Stomach smooth muscle (tissue), 2 donors: ENCODE measurements around the gene MGAT4A.

ENCODE experiments used
- H3K27ac ChIP-seq: one replicate; pipeline ENCODE4 v1.7.0; 2013; ENCODE audit warnings: mild to moderate bottlenecking, low read length, inconsistent platforms
- H3K27me3 ChIP-seq, 2 donors: one replicate each; pipeline ENCODE4 v1.7.0; 2013; ENCODE audit warnings: low read length in 2 of 2; ENCODE audit not compliant: insufficient read depth in 2 of 2, control insufficient read depth in 1 of 2
- H3K36me3 ChIP-seq, 2 donors: one replicate each; pipeline ENCODE4 v1.7.0; 2013; ENCODE audit warnings: low read length in 2 of 2; ENCODE audit not compliant: control insufficient read depth in 2 of 2, insufficient read depth in 2 of 2
- H3K4me1 ChIP-seq: one replicate; pipeline ENCODE4 v1.7.0; 2013; ENCODE audit warnings: low read length; ENCODE audit not compliant: control insufficient read depth, insufficient read depth
- H3K4me3 ChIP-seq, 2 donors: one replicate each; pipeline ENCODE4 v1.7.0; 2013; ENCODE audit warnings: low read length in 2 of 2
- H3K9ac ChIP-seq, 2 donors: one replicate each; pipeline ENCODE4 v1.7.0; 2013; ENCODE audit warnings: low read length in 2 of 2, mild to moderate bottlenecking in 1 of 2
- H3K9me3 ChIP-seq, 2 donors: one replicate each; pipeline ENCODE4 v1.7.0; 2013; ENCODE audit warnings: low read length in 2 of 2; ENCODE audit not compliant: control insufficient read depth in 2 of 2
- donor health status: healthy.
- donor health status: Pancreatic carcinoma.

The MGAT4A gene

DNA sequence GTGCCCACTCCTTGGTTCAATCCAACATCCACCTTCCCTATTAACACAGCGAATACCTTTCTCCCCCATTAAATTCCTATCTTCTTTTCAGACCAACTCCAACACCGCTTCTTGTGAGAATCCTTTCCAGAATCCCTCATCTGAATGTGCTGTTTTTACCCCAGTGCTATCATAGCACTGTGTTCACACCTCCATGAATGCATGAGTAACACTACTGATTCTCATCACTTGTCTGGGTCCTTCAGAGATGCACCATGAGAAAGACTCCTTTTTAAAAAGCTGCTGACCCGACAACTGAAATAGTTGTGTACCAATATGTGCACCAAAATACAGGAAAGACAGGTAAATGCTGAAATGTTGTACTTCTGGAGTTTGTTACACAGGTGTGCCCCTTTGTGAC is 18.8 kb downstream of the MGAT4A start:
- Histone ChIP-seq H3K4me3 (no peak overlapping the region), H3K9me3 (no peaks in the 10 kb centered on the region), H3K36me3 (no peaks in the 10 kb centered on the region), H3K4me1 (peaks cover 8% of the 10 kb centered on the region), H3K27ac (no peak overlapping the region), H3K9ac (no peak overlapping the region), H3K27me3 (no peaks in the 10 kb centered on the region)

DNA sequence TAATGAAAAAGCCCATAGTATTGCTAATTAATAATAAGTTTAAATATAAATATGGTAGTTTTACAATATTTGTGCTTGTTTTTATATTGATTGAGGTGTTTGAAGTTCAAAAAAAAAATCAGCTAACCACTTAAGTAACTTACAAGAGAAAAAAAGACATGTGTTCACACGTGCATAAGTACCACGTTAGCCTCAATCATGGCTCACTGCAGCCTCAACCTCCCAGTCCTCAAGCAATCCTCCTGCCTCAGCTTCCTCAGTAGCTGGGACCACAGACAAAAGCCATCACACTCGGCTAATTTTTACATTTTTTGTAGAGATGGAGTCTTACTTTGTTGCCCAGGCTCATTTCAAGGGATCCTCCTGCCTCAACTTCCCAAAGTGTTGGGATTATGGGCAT is 19.4 kb downstream of the MGAT4A start:
- Histone ChIP-seq H3K27me3 (no peaks in the 10 kb centered on the region), H3K27ac (no peak overlapping the region), H3K4me1 (peaks cover 8% of the 10 kb centered on the region), H3K36me3 (no peaks in the 10 kb centered on the region), H3K9ac (no peak overlapping the region), H3K4me3 (no peak overlapping the region), H3K9me3 (no peaks in the 10 kb centered on the region)

DNA sequence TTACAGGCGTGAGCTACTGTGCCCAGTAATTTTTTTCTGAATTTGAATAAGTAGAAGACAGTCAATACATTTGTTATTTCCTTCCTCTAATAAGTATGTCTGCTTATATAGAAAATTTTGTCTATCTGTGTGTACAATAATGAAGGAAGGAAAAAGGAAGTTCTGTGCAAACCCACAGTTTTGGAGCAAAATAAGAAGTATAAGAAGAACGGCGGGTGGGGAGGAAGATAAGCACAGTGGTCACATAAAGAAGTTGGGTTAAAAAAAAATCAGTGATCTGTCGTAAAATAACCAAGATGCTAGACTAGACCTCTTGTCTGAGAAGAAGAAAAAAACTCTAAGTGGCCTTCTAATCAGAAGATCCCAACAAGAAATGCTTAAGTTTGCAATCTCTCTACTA is 20.2 kb downstream of the MGAT4A start:
- Histone ChIP-seq H3K4me3 (no peak overlapping the region), H3K27ac (no peak overlapping the region)

DNA sequence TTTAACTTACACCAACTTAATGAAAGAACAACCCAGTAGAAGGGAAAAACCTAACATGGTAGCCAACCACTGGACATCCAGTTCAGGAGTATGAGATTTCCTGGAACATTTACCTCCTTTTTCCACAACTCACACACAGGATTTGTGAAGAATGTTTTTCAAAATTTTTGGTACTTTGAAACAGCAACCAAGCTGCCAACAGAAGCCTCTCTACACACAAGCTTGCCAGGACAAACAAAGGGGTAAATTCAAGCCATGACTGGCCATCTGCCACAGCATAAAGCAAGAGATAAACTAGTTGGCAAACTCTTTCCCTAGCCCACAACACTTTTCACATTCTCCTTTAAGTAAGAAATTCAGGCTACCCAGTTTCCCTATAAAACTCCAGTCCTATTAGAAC is 21.4 kb downstream of the MGAT4A start:
- Histone ChIP-seq H3K36me3 (no peaks in the 10 kb centered on the region), H3K27me3 (no peaks in the 10 kb centered on the region), H3K27ac (no peak overlapping the region), H3K4me1 (peaks cover 15% of the 10 kb centered on the region), H3K4me3 (no peak overlapping the region), H3K9ac (no peak overlapping the region), H3K9me3 (no peaks in the 10 kb centered on the region)

More for the DNA sequence above, 20.2 kb downstream of the MGAT4A start:
- Histone ChIP-seq H3K9me3 (no peaks in the 10 kb centered on the region), H3K9ac (no peak overlapping the region), H3K27me3 (no peaks in the 10 kb centered on the region), H3K4me1 (peaks cover 8% of the 10 kb centered on the region), H3K36me3 (no peaks in the 10 kb centered on the region)

DNA sequence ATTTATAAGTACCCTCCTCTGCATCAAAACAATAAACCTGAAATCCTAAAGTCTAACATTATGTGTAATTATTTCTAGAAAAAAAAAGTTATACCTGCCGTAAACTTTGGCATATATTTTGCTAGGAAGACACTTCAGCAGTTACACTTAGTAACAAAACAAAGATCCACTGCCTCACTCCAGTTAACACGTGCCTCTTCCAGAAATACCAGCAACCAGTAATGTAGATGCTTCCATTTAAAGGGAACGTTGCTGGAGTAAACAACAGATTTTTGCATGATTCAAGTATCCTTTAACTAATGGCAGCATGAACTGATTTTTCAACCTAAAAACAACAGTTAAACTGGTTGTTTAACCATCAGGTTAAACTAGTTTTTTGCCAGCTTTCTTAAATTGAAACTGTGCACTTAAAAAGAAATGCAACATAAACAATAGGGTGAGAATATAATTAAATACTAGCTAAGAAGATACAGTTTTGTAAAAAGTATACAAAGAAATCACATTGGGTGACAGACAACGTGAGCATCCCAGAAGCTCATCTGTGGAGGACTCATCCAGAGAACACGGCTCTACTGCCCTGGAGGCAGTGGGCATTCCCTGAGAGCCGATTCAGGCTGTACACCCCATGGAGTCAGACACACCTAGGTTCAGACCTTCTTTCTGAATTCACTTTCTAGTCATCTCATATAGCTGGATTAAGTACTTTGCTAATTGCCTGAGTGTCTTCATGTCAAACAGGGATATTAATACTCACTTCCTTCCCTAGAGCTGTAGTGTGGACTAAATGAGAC is 22.3 kb downstream of the MGAT4A start:
- H3K9ac ChIP-seq = no peak overlapping the region
- no peaks in the 10 kb centered on the region for H3K9me3 ChIP-seq
- peak overlapping the region in 1 of 2 donors; percentile 26 for H3K4me3 ChIP-seq
- no peaks in the 10 kb centered on the region for H3K27me3 ChIP-seq
- no peaks in the 10 kb centered on the region for H3K36me3 ChIP-seq
- H3K27ac ChIP-seq = no peak overlapping the region
- peaks cover 23% of the 10 kb centered on the region for H3K4me1 ChIP-seq

DNA sequence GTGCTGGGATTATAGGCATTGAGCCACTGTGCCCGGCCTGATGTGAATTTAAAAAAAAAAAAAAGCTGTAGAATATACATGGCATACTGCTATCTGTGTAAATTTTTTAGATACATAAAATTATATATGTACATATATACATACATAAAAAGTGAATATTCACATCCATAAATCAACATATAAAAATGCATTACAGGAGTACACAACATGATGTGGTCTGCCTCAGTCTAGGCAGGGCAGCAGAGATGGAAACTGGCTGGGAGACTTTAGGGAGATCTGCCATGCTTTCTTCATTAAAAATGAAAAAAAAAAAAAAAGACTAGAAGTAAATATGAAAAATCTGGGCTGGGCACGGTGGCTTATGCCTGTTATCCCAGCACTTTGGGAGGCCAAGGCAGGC is 24.3 kb downstream of the MGAT4A start:
- Histone ChIP-seq H3K36me3 (no peaks in the 10 kb centered on the region), H3K9ac (no peak overlapping the region), H3K4me3 (no peak overlapping the region), H3K27me3 (no peaks in the 10 kb centered on the region), H3K27ac (no peak overlapping the region), H3K9me3 (no peaks in the 10 kb centered on the region), H3K4me1 (peaks cover 38% of the 10 kb centered on the region)

DNA sequence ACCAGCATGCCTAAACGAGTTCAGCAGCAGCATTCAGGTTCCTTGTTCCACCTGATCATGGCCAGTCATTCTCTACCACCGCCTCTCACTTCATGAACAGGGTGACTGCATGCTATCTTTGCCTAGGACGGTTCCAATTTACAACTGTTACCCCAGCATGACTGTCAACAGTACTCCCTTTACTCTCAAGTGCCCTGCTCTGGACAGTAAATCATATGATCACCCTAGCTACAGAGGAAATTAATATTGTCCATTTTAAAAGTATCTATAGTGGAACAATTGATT is 25.7 kb downstream of the MGAT4A start:
- Histone ChIP-seq H3K4me1 (peaks cover 42% of the 10 kb centered on the region), H3K9ac (no peak overlapping the region), H3K27ac (no peak overlapping the region)

DNA sequence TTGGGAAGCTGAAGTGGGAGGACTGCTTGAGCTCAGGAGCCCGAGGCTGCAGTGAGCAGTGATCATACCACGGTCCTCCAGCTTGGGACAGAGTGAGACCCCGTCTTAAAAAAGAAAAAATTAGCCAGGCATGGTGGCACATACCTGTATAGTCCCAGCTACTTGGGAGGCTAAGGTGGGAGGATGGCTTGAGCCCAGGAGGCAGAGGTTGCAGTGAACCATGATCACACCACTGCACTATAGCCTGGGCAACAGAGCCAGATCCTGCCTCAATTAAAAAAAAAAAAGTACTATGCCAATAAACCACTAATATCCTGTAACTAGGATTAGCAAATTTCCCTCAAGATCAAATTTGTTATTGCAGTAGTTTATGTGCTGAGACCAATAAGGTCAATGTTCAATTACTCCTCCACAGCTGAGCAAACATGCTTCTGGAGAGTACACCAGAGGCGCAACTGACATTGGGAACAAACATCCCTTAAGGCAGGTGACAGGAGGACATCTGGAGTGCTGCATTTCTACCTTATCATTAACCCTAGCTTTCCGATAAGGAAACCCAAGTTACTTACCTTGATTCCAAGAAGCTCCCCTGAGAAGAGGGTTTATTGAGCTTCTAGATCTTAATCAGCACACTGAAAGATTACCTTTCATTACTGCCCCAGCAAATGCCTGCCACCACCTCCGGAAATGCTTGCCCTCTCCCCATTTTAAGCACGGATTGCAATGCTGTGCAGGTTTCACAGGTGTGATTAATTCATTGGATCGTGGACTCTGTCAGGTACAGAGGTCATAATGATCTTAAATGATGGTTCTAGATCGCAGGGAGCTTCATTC is 26.2 kb downstream of the MGAT4A start:
- no peak overlapping the region for H3K27ac ChIP-seq
- H3K36me3 ChIP-seq = no peaks in the 10 kb centered on the region
- H3K4me3 ChIP-seq = no peak overlapping the region

More for the DNA sequence above, 25.7 kb downstream of the MGAT4A start:
- Histone ChIP-seq H3K9me3 (no peaks in the 10 kb centered on the region), H3K27me3 (no peaks in the 10 kb centered on the region), H3K36me3 (no peaks in the 10 kb centered on the region), H3K4me3 (no peak overlapping the region)

DNA sequence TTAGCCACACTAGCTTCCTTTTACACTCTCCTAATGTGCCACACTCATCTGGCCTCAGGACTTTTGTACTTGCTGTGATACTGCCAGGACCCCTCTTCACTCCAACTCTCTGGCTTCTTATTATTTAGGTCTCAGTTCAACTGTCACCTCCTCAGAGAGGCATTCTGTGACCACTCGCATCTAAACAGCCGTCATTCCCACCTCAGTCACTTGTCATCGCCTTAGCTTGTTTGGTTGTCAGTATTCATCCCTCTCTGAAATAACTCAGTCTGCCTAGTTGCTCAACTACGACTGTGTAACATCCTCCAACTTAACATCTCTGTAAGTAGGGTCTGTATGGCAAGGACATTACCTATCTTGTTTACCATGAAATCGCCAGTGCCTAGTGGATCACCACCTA is 27.2 kb downstream of the MGAT4A start:
- H3K9ac ChIP-seq = peak overlapping the region; percentile 47 to 52
- no peaks in the 10 kb centered on the region for H3K36me3 ChIP-seq
- H3K27me3 ChIP-seq = no peaks in the 10 kb centered on the region
- H3K27ac ChIP-seq = peak overlapping the region; percentile 53
- H3K4me1 ChIP-seq = peaks cover 39% of the 10 kb centered on the region
- no peaks in the 10 kb centered on the region for H3K9me3 ChIP-seq
- peak overlapping the region in 1 of 2 donors; percentile 59 for H3K4me3 ChIP-seq

More for the DNA sequence above, 26.2 kb downstream of the MGAT4A start:
- Histone ChIP-seq H3K4me1 (peaks cover 42% of the 10 kb centered on the region), H3K27me3 (no peaks in the 10 kb centered on the region), H3K9me3 (no peaks in the 10 kb centered on the region), H3K9ac (no peak overlapping the region)

DNA sequence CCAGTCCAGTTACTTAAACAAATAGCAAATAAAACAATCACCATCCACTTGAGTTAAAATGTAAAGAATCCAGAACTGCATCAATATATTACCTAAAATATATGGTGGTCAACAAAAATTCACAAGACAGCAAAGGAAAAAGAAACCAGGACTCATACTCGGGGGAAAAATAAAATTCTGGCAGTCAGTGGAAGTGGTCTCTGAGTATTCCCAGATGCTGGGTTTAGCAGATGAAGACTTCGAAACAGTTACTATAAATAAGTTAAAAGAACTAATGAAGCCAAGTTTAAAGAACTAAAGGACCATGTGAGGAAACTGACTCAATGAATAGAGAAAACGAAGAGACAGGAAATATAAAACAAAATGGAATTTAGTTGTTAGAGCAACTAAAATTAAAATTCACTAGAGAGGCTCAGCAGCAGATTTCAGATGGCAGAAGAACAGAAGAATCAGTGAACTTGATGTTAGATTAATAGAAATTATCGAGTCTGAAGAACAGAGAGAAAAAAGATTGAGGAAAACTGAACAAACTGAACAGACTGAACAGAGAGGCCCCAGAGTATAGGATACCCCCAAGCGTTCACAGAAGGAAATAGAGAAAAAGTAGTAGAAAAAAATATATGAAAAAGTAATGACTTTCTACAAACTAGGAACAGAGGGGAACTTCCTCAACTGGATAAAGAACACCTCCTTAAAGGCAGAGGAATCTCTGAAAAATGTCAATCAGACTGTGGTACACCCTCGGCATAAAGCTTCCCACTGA is 27.9 kb downstream of the MGAT4A start:
- no peaks in the 10 kb centered on the region for H3K36me3 ChIP-seq
- H3K4me3 ChIP-seq = peak overlapping the region; percentile 51 to 59
- H3K9ac ChIP-seq = peak overlapping the region; percentile 47 to 52
- H3K4me1 ChIP-seq = peaks cover 38% of the 10 kb centered on the region
- H3K9me3 ChIP-seq = no peaks in the 10 kb centered on the region
- H3K27ac ChIP-seq = peak overlapping the region; percentile 79
- H3K27me3 ChIP-seq = no peaks in the 10 kb centered on the region
